Tibial nerve (tissue), 4 donors: ENCODE data around the gene DDX46. TPM values are rescaled to one million over a fixed set of nuclear protein-coding genes. Genes with fewer than 3 reads are reported as not detected.
A peak's percentile ranks its signal among the peaks of the same experiment; 100 is the strongest.
"Not testable (repeated sequence)": the region's sequence is repeated elsewhere in the genome, so short reads cannot be mapped to it uniquely, and the experiment has no call there.

Source experiments
- DNase-seq, 2 donors: peaks; one replicate each; pipeline ENCODE4 v3.0.0-alpha.2; 2019; ENCODE audit warnings: low spot score in 2 of 2
- H3K27ac ChIP-seq, 4 donors: fragments of 200-600 bp; sonication (generic) in 3 of 4; one replicate each; pipeline ENCODE4 v1.5.1; 2017 to 2019; ENCODE audit warnings: mild to moderate bottlenecking in 1 of 4
- H3K27me3 ChIP-seq, 2 donors: fragments of 200-600 bp; sonication (generic) in 1 of 2; one replicate each; pipeline versions ENCODE4 v1.5.1 to v1.6.0; 2017 to 2019
- H3K36me3 ChIP-seq, 3 donors: fragments of 200-600 bp; sonication (generic); one replicate each; pipeline ENCODE4 v1.5.1; 2018 to 2019
- H3K4me1 ChIP-seq, 4 donors: fragments of 200-600 bp; sonication (generic) in 3 of 4; one replicate each; pipeline ENCODE4 v1.5.1; 2017 to 2019
- H3K4me3 ChIP-seq, 4 donors: fragments of 200-600 bp; sonication (generic) in 3 of 4; one replicate each; pipeline ENCODE4 v1.5.1; 2017 to 2019; ENCODE audit warnings: mild to moderate bottlenecking in 1 of 4, moderate library complexity in 1 of 4
- H3K9me3 ChIP-seq, 4 donors: fragments of 200-600 bp; sonication (generic) in 3 of 4; one replicate each; pipeline ENCODE4 v1.5.1; 2017 to 2019
- EP300 ChIP-seq, 2 donors: sonication (generic); formaldehyde crosslinking; IDR thresholded peaks; one replicate each; pipeline ENCODE4 v1.6.1; 2017; ENCODE audit warnings: antibody characterized with exemption in 2 of 2, mild to moderate bottlenecking in 1 of 2
- POLR2A ChIP-seq, 2 donors: fragments of 450-650 bp; IDR thresholded peaks; one replicate each; pipeline ENCODE4 v1.6.1; 2017; ENCODE audit warnings: antibody characterized with exemption in 2 of 2, mild to moderate bottlenecking in 2 of 2, moderate library complexity in 2 of 2
- WGBS, 2 donors: methylation state at CpG; one replicate each; pipeline ENCODE4 v1.1.5; 2018; 5-methylcytosine and 5-hydroxymethylcytosine counted together
- total RNA-seq, 4 donors: library from RNA; depleted of rRNA; stranded (reverse); fragments of >200 nt; gene quantifications; one replicate each; pipeline ENCODE4 v1.1.0, GENCODE V29; 2016
- TF ChIP-seq, protein P1 (sequence below), 5 experiments: fragments of 200-600 bp in 3 of 5; fragments of 450-650 bp in 2 of 5; sonication (generic) in 3 of 5; IDR thresholded peaks; one replicate each; pipeline ENCODE4 v1.5.1; 2016 to 2019; ENCODE audit warnings: antibody characterized with exemption in 5 of 5, mild to moderate bottlenecking in 3 of 5, moderate library complexity in 2 of 5

DDX46 gene
- total RNA-seq, 4 donors from 2014 or later, result 27.7 to 53.1 (median 39.9) TPM

DNA sequence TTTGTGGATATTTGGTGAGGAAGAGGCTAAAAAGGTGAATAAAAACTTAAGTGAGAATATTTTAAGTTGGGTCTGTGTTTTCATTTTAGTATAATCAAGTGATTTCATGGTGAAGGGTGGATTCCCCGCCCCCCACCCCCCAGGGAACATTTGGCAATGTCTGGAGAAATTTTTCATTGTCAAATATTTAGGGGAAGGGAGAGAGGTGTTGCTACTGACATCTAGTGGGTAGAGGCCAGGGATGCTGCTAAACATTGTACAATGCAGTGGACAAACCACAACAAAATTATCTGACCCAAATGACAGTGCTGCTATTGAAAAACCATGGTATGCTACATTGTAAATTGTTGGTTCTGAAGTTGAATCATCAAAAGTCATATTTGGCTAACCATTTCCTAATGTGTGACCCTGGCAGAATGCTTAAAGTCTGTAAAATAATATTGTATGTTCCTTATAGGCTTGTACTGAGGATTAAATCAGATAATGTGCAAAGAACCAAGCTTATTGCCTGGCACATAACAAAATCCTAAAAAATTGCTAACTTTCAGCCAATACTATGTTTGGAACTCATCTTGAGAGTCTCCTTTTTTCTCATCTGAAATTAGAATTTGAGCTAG lies 92.8 kb downstream of the DDX46 start:
- Histone ChIP-seq H3K36me3 (peaks cover 0 to 48% (median 2%) of the 10 kb centered on the region in 3 donors), H3K27ac (no peak overlapping the region), H3K4me3 (no peak overlapping the region), H3K27me3 (no peaks in the 10 kb centered on the region), H3K9me3 (no peaks in the 10 kb centered on the region), H3K4me1 (peaks cover 0 to 55% (median 15%) of the 10 kb centered on the region in 4 donors)
- WGBS, 2 donors, result 45 to 59% methylated on average over 1 of the region's 1 CpG
- TF ChIP-seq POLR2A (IDR thresholded peaks at IDR 0.05), result no peak
- TF ChIP-seq, protein P1, sequence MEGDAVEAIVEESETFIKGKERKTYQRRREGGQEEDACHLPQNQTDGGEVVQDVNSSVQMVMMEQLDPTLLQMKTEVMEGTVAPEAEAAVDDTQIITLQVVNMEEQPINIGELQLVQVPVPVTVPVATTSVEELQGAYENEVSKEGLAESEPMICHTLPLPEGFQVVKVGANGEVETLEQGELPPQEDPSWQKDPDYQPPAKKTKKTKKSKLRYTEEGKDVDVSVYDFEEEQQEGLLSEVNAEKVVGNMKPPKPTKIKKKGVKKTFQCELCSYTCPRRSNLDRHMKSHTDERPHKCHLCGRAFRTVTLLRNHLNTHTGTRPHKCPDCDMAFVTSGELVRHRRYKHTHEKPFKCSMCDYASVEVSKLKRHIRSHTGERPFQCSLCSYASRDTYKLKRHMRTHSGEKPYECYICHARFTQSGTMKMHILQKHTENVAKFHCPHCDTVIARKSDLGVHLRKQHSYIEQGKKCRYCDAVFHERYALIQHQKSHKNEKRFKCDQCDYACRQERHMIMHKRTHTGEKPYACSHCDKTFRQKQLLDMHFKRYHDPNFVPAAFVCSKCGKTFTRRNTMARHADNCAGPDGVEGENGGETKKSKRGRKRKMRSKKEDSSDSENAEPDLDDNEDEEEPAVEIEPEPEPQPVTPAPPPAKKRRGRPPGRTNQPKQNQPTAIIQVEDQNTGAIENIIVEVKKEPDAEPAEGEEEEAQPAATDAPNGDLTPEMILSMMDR (IDR thresholded peaks at IDR 0.05), result peak in 1 of 5 experiments; percentile 28
- DNase-seq, result no peak

DNA sequence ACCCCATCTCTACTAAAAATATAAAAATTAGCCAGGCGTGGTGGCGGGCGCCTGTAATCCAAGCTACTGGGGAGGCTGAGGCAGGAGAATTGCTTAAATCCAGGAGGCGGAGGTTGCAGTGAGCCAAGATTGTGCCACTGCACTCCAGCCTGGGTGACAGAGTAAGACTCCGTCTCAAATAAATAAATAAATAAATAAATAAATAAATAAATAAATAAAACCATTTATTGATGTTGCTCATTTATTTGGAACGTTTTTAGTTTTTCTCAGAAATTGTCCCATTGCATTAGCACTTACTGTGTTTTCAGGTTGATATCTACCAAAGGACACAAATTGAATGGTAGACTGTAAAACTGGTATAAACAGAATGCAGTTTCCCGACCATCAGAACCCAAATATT lies 97.9 kb downstream of the DDX46 start:
- Histone ChIP-seq H3K4me1 (peaks cover 0 to 33% (median 2%) of the 10 kb centered on the region in 4 donors), H3K36me3 (peaks cover 0 to 80% (median 2%) of the 10 kb centered on the region in 3 donors)
- H3K27ac ChIP-seq, H3K4me3 ChIP-seq, H3K9me3 ChIP-seq, H3K27me3 ChIP-seq, DNase-seq: not testable (repeated sequence)
- WGBS, 2 donors, result 89 to 91% methylated on average over 7 of the region's 7 CpGs

DNA sequence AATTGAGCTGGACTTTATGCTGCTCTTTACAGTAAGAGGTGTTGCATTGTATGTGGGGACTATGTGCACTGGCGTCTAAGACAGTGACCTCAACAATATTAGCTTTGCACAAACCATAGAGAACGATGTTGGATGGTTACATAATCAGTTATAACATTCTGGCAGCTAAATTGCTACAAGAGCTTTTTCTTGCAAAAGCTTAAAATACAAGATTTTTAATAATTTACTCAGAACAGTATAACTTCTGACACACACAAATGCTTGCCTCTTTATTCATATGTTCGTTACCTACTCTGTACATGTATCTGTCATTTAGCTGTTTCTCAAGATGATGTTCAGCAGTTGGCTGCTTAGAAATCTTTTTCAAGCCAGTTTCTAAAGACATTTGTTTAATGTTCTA lies 98.8 kb downstream of the DDX46 start:
- no peak overlapping the region for H3K4me3 ChIP-seq
- no peak overlapping the region for H3K27ac ChIP-seq
- H3K27me3 ChIP-seq, result no peaks in the 10 kb centered on the region
- H3K9me3 ChIP-seq, result no peaks in the 10 kb centered on the region
- H3K36me3 ChIP-seq, result peaks cover 0 to 83% (median 2%) of the 10 kb centered on the region in 3 donors
- WGBS, 2 donors, result 42 to 48% methylated on average over 3 of the region's 3 CpGs
- no peak for DNase-seq
- peaks cover 0 to 26% (median 1%) of the 10 kb centered on the region in 4 donors for H3K4me1 ChIP-seq
- no peak for TF ChIP-seq EP300 (IDR thresholded peaks at IDR 0.05)
- no peak for TF ChIP-seq POLR2A (IDR thresholded peaks at IDR 0.05)
- TF ChIP-seq, protein P1 (IDR thresholded peaks at IDR 0.05), result no peak

DNA sequence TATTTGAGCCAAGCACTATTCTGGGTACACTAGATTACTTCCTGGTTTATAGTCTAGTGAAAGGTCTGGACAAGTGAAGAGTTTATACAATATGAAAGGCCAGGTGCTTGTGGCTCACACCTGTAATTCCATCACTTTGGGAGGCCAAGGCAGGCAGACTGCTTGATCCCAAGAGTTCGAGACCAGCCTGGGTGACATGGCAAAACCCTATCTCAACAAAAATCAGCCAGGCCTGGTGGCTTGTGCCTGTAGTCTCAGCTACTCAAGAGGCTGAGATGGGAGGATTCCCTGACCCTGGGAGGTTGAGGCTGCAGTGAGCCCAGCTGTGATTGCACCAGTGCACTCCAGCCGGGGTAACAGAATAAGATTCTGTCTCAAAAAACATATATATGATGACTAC lies 106.1 kb downstream of the DDX46 start:
- H3K27me3 ChIP-seq, result no peaks in the 10 kb centered on the region
- TF ChIP-seq, protein P1 (IDR thresholded peaks at IDR 0.05), result no peak
- TF ChIP-seq EP300 (IDR thresholded peaks at IDR 0.05) (no peak), POLR2A (IDR thresholded peaks at IDR 0.05) (no peak)
- no peak overlapping the region for H3K4me3 ChIP-seq
- no peaks in the 10 kb centered on the region for H3K9me3 ChIP-seq
- no peak overlapping the region for H3K27ac ChIP-seq
- H3K36me3 ChIP-seq, result peaks cover 0 to 31% (median 0%) of the 10 kb centered on the region in 3 donors
- WGBS, 2 donors, result 82 to 92% methylated on average over 2 of the region's 2 CpGs
- DNase-seq, result no peak
- H3K4me1 ChIP-seq, result no peaks in the 10 kb centered on the region

DNA sequence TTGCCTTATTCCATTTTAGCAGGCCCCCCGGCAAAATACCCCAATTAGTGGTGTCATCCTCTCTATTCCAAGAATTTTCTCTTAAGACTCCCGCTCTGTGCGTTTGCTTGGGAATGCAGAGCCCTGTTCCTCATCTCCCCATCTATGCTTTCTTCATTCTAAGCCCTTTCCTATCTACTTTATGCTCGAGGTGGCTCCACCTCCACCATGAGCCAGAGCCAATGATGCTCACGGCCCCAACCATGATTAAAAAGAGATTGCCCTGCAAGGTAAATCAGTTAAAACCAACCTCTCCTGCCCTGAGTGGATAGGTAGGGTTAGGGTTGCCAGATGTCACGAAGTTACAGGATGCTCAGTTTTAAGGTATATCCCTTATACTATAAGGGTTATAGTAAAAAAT lies 114.9 kb downstream of the DDX46 start:
- Histone ChIP-seq H3K4me3 (peak overlapping the region; percentile 90 to 100 (median 96)), H3K9me3 (no peaks in the 10 kb centered on the region), H3K27ac (peak overlapping the region; percentile 91 to 98 (median 95)), H3K27me3 (no peaks in the 10 kb centered on the region), H3K4me1 (peaks cover 0 to 36% (median 21%) of the 10 kb centered on the region in 4 donors), H3K36me3 (peaks cover 0 to 2% (median 0%) of the 10 kb centered on the region in 3 donors)
- 84 to 86% methylated on average over 6 of the region's 6 CpGs for WGBS, 2 donors
- DNase-seq, result no peak
- TF ChIP-seq POLR2A (IDR thresholded peaks at IDR 0.05) (no peak), EP300 (IDR thresholded peaks at IDR 0.05) (no peak)
- TF ChIP-seq, protein P1 (IDR thresholded peaks at IDR 0.05), result no peak
